Spleen (tissue), 7 donors: ENCODE results near the gene EPHA4.

Experiments used
- POLR2A ChIP-seq, 3 donors: fragments of 450-650 bp; IDR thresholded peaks; one replicate each; pipeline ENCODE4 v1.5.1; 2017; ENCODE audit warnings: antibody characterized with exemption in 3 of 3, mild to moderate bottlenecking in 1 of 3
- POLR2AphosphoS5 ChIP-seq, 3 donors: sonication (generic); formaldehyde crosslinking; IDR thresholded peaks; one replicate each; pipeline ENCODE4 v1.5.1; 2017; ENCODE audit warnings: antibody characterized with exemption in 3 of 3
- TF ChIP-seq, protein P1 (sequence below), 11 experiments: fragments of 200-600 bp in 7 of 11; fragments of 450-650 bp in 4 of 11; sonication (generic) in 4 of 11; IDR thresholded peaks in 8 of 11; conservative IDR thresholded peaks in 3 of 11; 1 replicate in 7 of 11; 2 replicates in 4 of 11; pipeline versions ENCODE4 v1.4.0 to v1.8.0; 2016 to 2021; ENCODE audit warnings: antibody characterized with exemption in 11 of 11, inconsistent platforms in 4 of 11, mild to moderate bottlenecking in 1 of 11
- donor health status: DM: no; HTN: no; CAD: no; lungs with moderate emphysema.
- donor health status: DM: no; HTN: no; CAD: no.
- donor health status: DM: no; HTN: no; CAD: no.

DNA sequence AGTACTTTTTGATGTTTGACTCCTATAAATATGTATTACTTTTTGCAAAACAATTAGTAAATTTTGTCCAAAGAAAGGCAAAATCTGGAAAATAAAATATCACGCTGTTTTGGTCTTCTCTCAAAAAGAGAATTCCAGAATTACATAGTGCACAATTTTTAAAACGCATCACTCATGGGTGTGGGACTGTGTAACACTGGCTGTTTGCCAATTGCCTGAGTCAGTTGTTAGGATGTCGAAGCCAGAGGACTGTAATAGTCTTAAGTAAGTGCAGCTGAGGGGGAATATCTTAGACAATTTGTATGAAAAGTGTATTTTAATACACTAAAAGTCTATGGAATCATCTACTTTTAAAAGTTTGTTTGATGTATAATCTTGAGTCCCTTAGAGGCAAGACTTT lies 24.1 kb upstream of the EPHA4 start:
- TF ChIP-seq POLR2A (IDR thresholded peaks at IDR 0.05) (no peak), POLR2AphosphoS5 (IDR thresholded peaks at IDR 0.05) (no peak)
- TF ChIP-seq, protein P1, sequence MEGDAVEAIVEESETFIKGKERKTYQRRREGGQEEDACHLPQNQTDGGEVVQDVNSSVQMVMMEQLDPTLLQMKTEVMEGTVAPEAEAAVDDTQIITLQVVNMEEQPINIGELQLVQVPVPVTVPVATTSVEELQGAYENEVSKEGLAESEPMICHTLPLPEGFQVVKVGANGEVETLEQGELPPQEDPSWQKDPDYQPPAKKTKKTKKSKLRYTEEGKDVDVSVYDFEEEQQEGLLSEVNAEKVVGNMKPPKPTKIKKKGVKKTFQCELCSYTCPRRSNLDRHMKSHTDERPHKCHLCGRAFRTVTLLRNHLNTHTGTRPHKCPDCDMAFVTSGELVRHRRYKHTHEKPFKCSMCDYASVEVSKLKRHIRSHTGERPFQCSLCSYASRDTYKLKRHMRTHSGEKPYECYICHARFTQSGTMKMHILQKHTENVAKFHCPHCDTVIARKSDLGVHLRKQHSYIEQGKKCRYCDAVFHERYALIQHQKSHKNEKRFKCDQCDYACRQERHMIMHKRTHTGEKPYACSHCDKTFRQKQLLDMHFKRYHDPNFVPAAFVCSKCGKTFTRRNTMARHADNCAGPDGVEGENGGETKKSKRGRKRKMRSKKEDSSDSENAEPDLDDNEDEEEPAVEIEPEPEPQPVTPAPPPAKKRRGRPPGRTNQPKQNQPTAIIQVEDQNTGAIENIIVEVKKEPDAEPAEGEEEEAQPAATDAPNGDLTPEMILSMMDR (IDR thresholded peaks at IDR 0.05 in 8 of 11, conservative IDR thresholded peaks at IDR 0.05 in 3 of 11), result no peak
